H1 (cell line): ENCODE data around the gene MMP24OS. TPM values are rescaled to one million over a fixed set of nuclear protein-coding genes. Genes with fewer than 3 reads are reported as not detected.
A peak's percentile ranks its signal among the peaks of the same experiment; 100 is the strongest.

Experiments used
- CTCF ChIA-PET: fragments of 300-600 bp; sonication (Branson Sonifier 250); formaldehyde crosslinking; loops from one replicate; lab custom pipeline; 2021; ENCODE audit not compliant: partially characterized antibody; lab: Charles Lee
- POLR2A ChIA-PET: fragments of 300-600 bp; sonication (Branson Sonifier 250); formaldehyde crosslinking; loops from one replicate; lab custom pipeline; 2021; ENCODE audit warnings: inconsistent platforms; ENCODE audit not compliant: partially characterized antibody; lab: Charles Lee
- DNase-seq, 2 experiments: peaks; one replicate each; pipeline versions ENCODE4 v3.0.0 to v3.0.0-alpha.2; 2010 to 2022; ENCODE audit warnings: low spot score in 2 of 2, low read depth in 1 of 2, mixed read lengths in 1 of 2
- FAIRE-seq: peaks from 2 replicates; lab custom pipeline; 2011; peaks lifted over from hg19 to GRCh38; lab: Jason Lieb, UNC
- H2AFZ ChIP-seq: 2 replicates; pipeline ENCODE4 v1.8.1; 2012; ENCODE audit warnings: low read length, inconsistent platforms
- H2AK5ac ChIP-seq: 2 replicates; pipeline ENCODE4 v1.6.1; 2013; ENCODE audit warnings: low read depth, low read length
- H2BK120ac ChIP-seq: replicated peaks from 2 replicates; pipeline ENCODE3; 2013; ENCODE audit warnings: low read depth, low read length, inconsistent platforms
- H2BK12ac ChIP-seq: 2 replicates; pipeline ENCODE4 v1.6.1; 2013; ENCODE audit warnings: low read depth, low read length
- H2BK15ac ChIP-seq: 2 replicates; pipeline ENCODE4 v1.6.1; 2013; ENCODE audit warnings: low read length
- H2BK20ac ChIP-seq: 2 replicates; pipeline ENCODE4 v1.6.1; 2013; ENCODE audit warnings: low read length
- H2BK5ac ChIP-seq: 2 replicates; pipeline ENCODE4 v1.6.1; 2013; ENCODE audit warnings: low read depth, low read length
- H3K14ac ChIP-seq: 2 replicates; pipeline ENCODE4 v1.6.1; 2013; ENCODE audit warnings: inconsistent platforms; ENCODE audit not compliant: insufficient read length
- H3K18ac ChIP-seq: 2 replicates; pipeline ENCODE4 v1.6.1; 2013; ENCODE audit warnings: low read length; ENCODE audit errors: extremely low read depth
- H3K23ac ChIP-seq: 2 replicates; pipeline ENCODE4 v1.6.1; 2013; ENCODE audit warnings: inconsistent platforms; ENCODE audit not compliant: insufficient read length
- H3K23me2 ChIP-seq: 2 replicates; pipeline ENCODE4 v1.6.1; 2013; ENCODE audit warnings: low read depth, low read length
- H3K27ac ChIP-seq: 2 replicates; pipeline ENCODE4 v1.6.1; 2011; ENCODE audit warnings: low read depth, low read length, inconsistent platforms
- H3K27me3 ChIP-seq, 4 experiments: replicated peaks in 1 of 4; 1 replicate in 1 of 4; 2 replicates in 3 of 4; pipeline versions ENCODE4 v1.6.1 to v1.8.1; 2011 to 2013; ENCODE audit warnings: low read length in 3 of 4, mild to moderate bottlenecking in 3 of 4, inconsistent platforms in 2 of 4, mixed read lengths in 2 of 4, moderate library complexity in 1 of 4; ENCODE audit not compliant: control insufficient read depth in 3 of 4, insufficient read depth in 3 of 4; ENCODE audit errors: extremely low read depth in 1 of 4
- H3K36me3 ChIP-seq, 4 experiments: 2 replicates each; pipeline versions ENCODE4 v1.6.1 to v1.8.1; 2011 to 2013; ENCODE audit warnings: mild to moderate bottlenecking in 4 of 4, low read length in 3 of 4, moderate library complexity in 2 of 4, control low read depth in 1 of 4, inconsistent platforms in 1 of 4; ENCODE audit not compliant: insufficient read depth in 4 of 4, control insufficient read depth in 2 of 4
- H3K4ac ChIP-seq: replicated peaks from 2 replicates; pipeline ENCODE3; 2013; ENCODE audit warnings: low read length, low read depth, mixed read lengths, inconsistent platforms; ENCODE audit not compliant: insufficient read length
- H3K4me1 ChIP-seq, 4 experiments: replicated peaks in 1 of 4; 1 replicate in 1 of 4; 2 replicates in 3 of 4; pipeline versions ENCODE4 v1.6.1 to v1.8.1; 2011 to 2013; ENCODE audit warnings: low read length in 3 of 4, inconsistent platforms in 2 of 4, mixed read lengths in 1 of 4; ENCODE audit not compliant: insufficient read depth in 4 of 4, control insufficient read depth in 3 of 4
- H3K4me2 ChIP-seq, 2 experiments: 2 replicates each; pipeline versions ENCODE4 v1.6.1 to v1.8.1; 2011 to 2013; ENCODE audit warnings: low read depth in 2 of 2, low read length in 2 of 2, control low read depth in 1 of 2, inconsistent platforms in 1 of 2, mild to moderate bottlenecking in 1 of 2; ENCODE audit not compliant: insufficient read depth in 1 of 2
- H3K4me3 ChIP-seq, 4 experiments: fragments of 200-600, 300-600 bp in 1 of 4; sonication (generic), shearing (Covaris generic), sonication (Bioruptor Twin) in 1 of 4; 2 replicates each; pipeline versions ENCODE4 v1.5.1 to v1.8.1; 2011 to 2016; ENCODE audit warnings: low read length in 4 of 4, low read depth in 3 of 4, control low read depth in 2 of 4, inconsistent platforms in 2 of 4, mild to moderate bottlenecking in 2 of 4, mixed read lengths in 1 of 4, moderate library complexity in 1 of 4; ENCODE audit not compliant: insufficient read depth in 2 of 4; ENCODE audit errors: extremely low read depth in 1 of 4
- H3K56ac ChIP-seq: replicated peaks from 2 replicates; pipeline ENCODE3; 2013; ENCODE audit warnings: low read depth, mild to moderate bottlenecking, mixed read lengths, low read length, inconsistent platforms; ENCODE audit not compliant: insufficient read length
- H3K79me1 ChIP-seq: 2 replicates; pipeline ENCODE4 v1.6.1; 2013; ENCODE audit warnings: low read depth, low read length, control low read depth
- H3K79me2 ChIP-seq, 2 experiments: 2 replicates each; pipeline versions ENCODE4 v1.6.1 to v1.8.1; 2012 to 2013; ENCODE audit warnings: low read length in 2 of 2, mild to moderate bottlenecking in 2 of 2, inconsistent platforms in 1 of 2; ENCODE audit not compliant: insufficient read depth in 2 of 2, control insufficient read depth in 1 of 2
- H3K9ac ChIP-seq, 4 experiments: replicated peaks in 1 of 4; 1 replicate in 1 of 4; 2 replicates in 3 of 4; pipeline versions ENCODE4 v1.6.1 to v1.8.1; 2011 to 2013; ENCODE audit warnings: low read depth in 3 of 4, low read length in 3 of 4, control low read depth in 2 of 4, mild to moderate bottlenecking in 2 of 4, moderate library complexity in 2 of 4, inconsistent platforms in 1 of 4; ENCODE audit errors: extremely low read depth in 1 of 4
- H3K9me3 ChIP-seq, 2 experiments: 2 replicates each; pipeline versions ENCODE4 v1.6.1 to v1.8.1; 2012 to 2013; ENCODE audit warnings: mild to moderate bottlenecking in 2 of 2, moderate library complexity in 2 of 2, control low read depth in 1 of 2, inconsistent platforms in 1 of 2, low read depth in 1 of 2, low read length in 1 of 2, mixed read lengths in 1 of 2; ENCODE audit not compliant: insufficient read depth in 2 of 2
- H4K20me1 ChIP-seq, 2 experiments: replicated peaks in 1 of 2; 2 replicates each; pipeline versions ENCODE3 to v1.8.1; 2011 to 2013; ENCODE audit warnings: inconsistent platforms in 2 of 2, low read length in 2 of 2, mild to moderate bottlenecking in 1 of 2; ENCODE audit not compliant: insufficient read depth in 2 of 2, control insufficient read depth in 1 of 2
- H4K5ac ChIP-seq: 2 replicates; pipeline ENCODE4 v1.6.1; 2013; ENCODE audit warnings: low read length, low read depth, mixed read lengths, inconsistent platforms; ENCODE audit not compliant: insufficient read length
- H4K8ac ChIP-seq: 2 replicates; pipeline ENCODE4 v1.8.0; 2013; ENCODE audit warnings: mild to moderate bottlenecking, moderate library complexity, low read length, inconsistent platforms; ENCODE audit not compliant: insufficient read depth; ENCODE audit errors: extremely low read depth
- H4K91ac ChIP-seq: replicated peaks from 2 replicates; pipeline ENCODE3; 2013; ENCODE audit warnings: low read length, mixed read lengths, inconsistent platforms; ENCODE audit not compliant: insufficient read length
- BRCA1 ChIP-seq: IDR thresholded peaks from 2 replicates; pipeline ENCODE4 v1.6.1; 2012; ENCODE audit warnings: low read depth, low read length, improper control_type of control experiment
- CBX5 ChIP-seq: fragments of 300-800, 300-1000 bp; sonication (generic); IDR thresholded peaks from 2 replicates; pipeline ENCODE4 v1.7.1; 2016; ENCODE audit warnings: antibody characterized with exemption, low read length, low read depth
- CBX8 ChIP-seq: fragments of 300-800, 300-1000 bp; sonication (generic); IDR thresholded peaks from 2 replicates; pipeline ENCODE4 v1.7.1; 2016; ENCODE audit warnings: low read depth, low read length, borderline replicate concordance
- EZH2 ChIP-seq: fragments of 200-600 bp; sonication (generic); IDR thresholded peaks from 2 replicates; pipeline ENCODE4 v1.7.1; 2012; ENCODE audit warnings: low read depth, mild to moderate bottlenecking, moderate library complexity, low read length, inconsistent platforms; ENCODE audit not compliant: severe bottlenecking
- JUN ChIP-seq: IDR thresholded peaks from 2 replicates; pipeline ENCODE4 v1.6.1; 2011; ENCODE audit warnings: low read depth, mild to moderate bottlenecking, improper control_type of control experiment, low read length
- KDM1A ChIP-seq: fragments of 200-600, 300-600 bp; sonication (generic); IDR thresholded peaks from 2 replicates; pipeline ENCODE4 v1.7.1; 2016; ENCODE audit warnings: mild to moderate bottlenecking, low read length, borderline replicate concordance
- KDM4A ChIP-seq: IDR thresholded peaks from one replicate; pipeline ENCODE4 v1.7.1; 2012; ENCODE audit warnings: low read depth, mild to moderate bottlenecking, moderate library complexity, low read length, inconsistent platforms; ENCODE audit not compliant: severe bottlenecking
- KDM5A ChIP-seq: fragments of 200-600 bp; IDR thresholded peaks from 2 replicates; pipeline ENCODE4 v1.7.1; 2012; ENCODE audit warnings: mild to moderate bottlenecking, low read length, inconsistent platforms, mixed read lengths
- POLR2A ChIP-seq, 2 experiments: IDR thresholded peaks; 1 replicate in 1 of 2; 2 replicates in 1 of 2; pipeline ENCODE4 v1.6.1; 2011; ENCODE audit warnings: low read depth in 2 of 2, low read length in 2 of 2, mild to moderate bottlenecking in 2 of 2; ENCODE audit errors: control extremely low read depth in 1 of 2
- POLR2AphosphoS5 ChIP-seq: IDR thresholded peaks from 2 replicates; pipeline ENCODE4 v1.6.1; 2011; ENCODE audit warnings: low read depth, low read length
- SIN3A ChIP-seq, 2 experiments: IDR thresholded peaks in 1 of 2; conservative IDR thresholded peaks in 1 of 2; 2 replicates each; pipeline ENCODE4 v1.6.1; 2011 to 2012; ENCODE audit warnings: low read length in 2 of 2, improper control_type of control experiment in 1 of 2, low read depth in 1 of 2, mild to moderate bottlenecking in 1 of 2
- TEAD4 ChIP-seq: IDR thresholded peaks from 2 replicates; pipeline ENCODE4 v1.6.1; 2012; ENCODE audit warnings: low read depth, low read length, inconsistent platforms, mixed read lengths
- WGBS, 2 experiments: shearing (Covaris generic) in 1 of 2; methylation state at CpG; one replicate each; pipeline versions ENCODE4 v1.1.6 to v1.1.7; 2013 to 2015; ENCODE audit warnings: low lambda C conversion rate in 2 of 2, mixed read lengths in 2 of 2, inconsistent platforms in 1 of 2, low coverage in 1 of 2, missing lambda C conversion rate in 1 of 2; ENCODE audit not compliant: insufficient replicate concordance in 2 of 2, insufficient coverage in 1 of 2, insufficient read length in 1 of 2; ENCODE audit errors: extremely low coverage in 1 of 2, missing lambda C conversion rate in 1 of 2; 5-methylcytosine and 5-hydroxymethylcytosine counted together
- polyA plus RNA-seq, 7 experiments: library from polyadenylated mRNA; depleted of rRNA in 3 of 7; stranded (reverse) in 5 of 7; unstranded in 2 of 7; fragments of >200 nt in 5 of 7; fragments of 200-250 nt in 2 of 7; gene quantifications; 1 replicate in 5 of 7; 2 replicates in 1 of 7; 4 replicates in 1 of 7; pipeline versions ENCODE4 v1.2.1 to v1.2.3, GENCODE V29; 2011 to 2013; ENCODE audit warnings: missing spikeins in 2 of 7, mixed read lengths in 2 of 7
- total RNA-seq: library from RNA; stranded (reverse); fragmentation: NEBNext Ultra II Directional; extraction: Animal tissue kit (Norgen Biotek cat#: 25700); gene quantifications from 2 replicates; pipeline ENCODE4 v1.2.1, GENCODE V29; 2021
- TF ChIP-seq, protein P1 (sequence below): IDR thresholded peaks from 2 replicates; pipeline ENCODE4 v1.6.1; 2012; ENCODE audit warnings: inconsistent platforms

The MMP24OS gene
- total and polyA plus RNA-seq, 2 of the 8 experiments (the other 6 are each of a cell fraction or from before 2014, with no cell fraction given), result 19.0 to 21.3 TPM

DNA sequence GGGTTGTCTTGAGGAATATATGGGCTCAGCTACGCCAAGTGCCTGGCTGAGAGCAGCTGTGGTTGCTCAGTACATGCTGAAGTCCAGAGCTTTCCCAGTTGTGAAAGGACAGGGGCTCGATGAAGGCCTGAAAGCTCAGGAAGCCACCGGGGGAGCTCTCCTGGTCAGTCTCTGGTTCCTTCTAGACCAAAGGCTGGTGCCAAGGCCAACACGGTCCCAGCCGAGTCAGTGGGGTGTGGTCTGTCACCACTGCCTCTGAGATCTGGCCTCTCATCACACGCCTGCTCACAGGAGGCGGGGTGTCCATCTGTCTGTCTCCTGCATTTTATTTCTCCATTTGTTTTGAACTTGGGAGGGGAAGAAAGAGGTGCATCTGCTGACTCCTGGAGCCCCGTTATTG lies 19.2 kb upstream of the MMP24OS start:
- H3K14ac ChIP-seq, result no peak overlapping the region
- no peak overlapping the region for H2BK5ac ChIP-seq
- H3K9ac ChIP-seq, result no peak overlapping the region
- H2AK5ac ChIP-seq, result no peak overlapping the region
- H3K23me2 ChIP-seq, result no peaks in the 10 kb centered on the region
- no peaks in the 10 kb centered on the region for H4K20me1 ChIP-seq
- H4K5ac ChIP-seq, result no peak overlapping the region
- H3K27ac ChIP-seq, result no peak overlapping the region
- no peak overlapping the region for H3K4ac ChIP-seq
- H3K27me3 ChIP-seq, result no peaks in the 10 kb centered on the region
- H3K9me3 ChIP-seq, result no peaks in the 10 kb centered on the region
- no peak overlapping the region for H3K23ac ChIP-seq
- no peak overlapping the region for H4K91ac ChIP-seq
- H3K4me1 ChIP-seq, result no peaks in the 10 kb centered on the region; a peak in 2 of 7 replicates
- 88% methylated on average over 8 of the region's 8 CpGs; no CpG with 5 or more reads in 1 of the 2 experiments for WGBS, 2 experiments
- H3K36me3 ChIP-seq, result no peaks in the 10 kb centered on the region
- no peak overlapping the region for H2BK12ac ChIP-seq
- CTCF ChIA-PET, result interaction anchor here (0.6 to 13.8 kb wide), 7 partner anchors 10 to 148 kb away, joined by 3 to 130 read pairs (median 3); partner anchors contain the start of genes EIF6 and MMP24OS
- H3K56ac ChIP-seq, result no peak overlapping the region
- no peak overlapping the region for H3K18ac ChIP-seq
- H2BK20ac ChIP-seq, result no peak overlapping the region
- no peak overlapping the region for H2BK120ac ChIP-seq
- no peak for DNase-seq
- H3K79me2 ChIP-seq, result no peaks in the 10 kb centered on the region
- no peak overlapping the region for H2BK15ac ChIP-seq
- H3K4me2 ChIP-seq, result no peak overlapping the region
- peak overlapping the region; percentile 17; the same call in 1 of the 2 replicates for H4K8ac ChIP-seq
- H2AFZ ChIP-seq, result no peak overlapping the region
- POLR2A ChIA-PET, result interaction anchor here (3.4 kb wide), 1 partner anchor 18 kb away, joined by 10 read pairs; no protein-coding TSS in a partner anchor
- H3K79me1 ChIP-seq, result no peaks in the 10 kb centered on the region
- H3K4me3 ChIP-seq, result no peak overlapping the region
- FAIRE-seq, result no peak
- TF ChIP-seq CBX5 (no peak), POLR2A (IDR thresholded peaks at IDR 0.05; ENCODE audit: control extremely low read depth in 1 of 2, low read depth in 2 of 2, low read length in 2 of 2) (no peak), SIN3A (conservative IDR thresholded peaks at IDR 0.05 in 1 of 2, IDR thresholded peaks at IDR 0.05 in 1 of 2; ENCODE audit: low read depth in 1 of 2, low read length in 2 of 2) (no peak), TEAD4 (no peak), KDM4A (no peak), POLR2AphosphoS5 (no peak), CBX8 (no peak), BRCA1 (no peak), EZH2 (no peak), JUN (no peak), KDM1A (no peak), KDM5A (no peak)
- TF ChIP-seq, protein P1, sequence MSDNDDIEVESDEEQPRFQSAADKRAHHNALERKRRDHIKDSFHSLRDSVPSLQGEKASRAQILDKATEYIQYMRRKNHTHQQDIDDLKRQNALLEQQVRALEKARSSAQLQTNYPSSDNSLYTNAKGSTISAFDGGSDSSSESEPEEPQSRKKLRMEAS, result no peak
